ENCODE measurements around the gene GRXCR2. TPM values are rescaled to one million over a fixed set of nuclear protein-coding genes. Genes with fewer than 3 reads are reported as not detected.
A peak's percentile ranks its signal among the peaks of the same experiment; 100 is the strongest.

Gene GRXCR2
- total and polyA plus RNA-seq, 12 donors, result 0.60 to 15.1 (median 1.7) TPM; not detected in 2

DNA sequence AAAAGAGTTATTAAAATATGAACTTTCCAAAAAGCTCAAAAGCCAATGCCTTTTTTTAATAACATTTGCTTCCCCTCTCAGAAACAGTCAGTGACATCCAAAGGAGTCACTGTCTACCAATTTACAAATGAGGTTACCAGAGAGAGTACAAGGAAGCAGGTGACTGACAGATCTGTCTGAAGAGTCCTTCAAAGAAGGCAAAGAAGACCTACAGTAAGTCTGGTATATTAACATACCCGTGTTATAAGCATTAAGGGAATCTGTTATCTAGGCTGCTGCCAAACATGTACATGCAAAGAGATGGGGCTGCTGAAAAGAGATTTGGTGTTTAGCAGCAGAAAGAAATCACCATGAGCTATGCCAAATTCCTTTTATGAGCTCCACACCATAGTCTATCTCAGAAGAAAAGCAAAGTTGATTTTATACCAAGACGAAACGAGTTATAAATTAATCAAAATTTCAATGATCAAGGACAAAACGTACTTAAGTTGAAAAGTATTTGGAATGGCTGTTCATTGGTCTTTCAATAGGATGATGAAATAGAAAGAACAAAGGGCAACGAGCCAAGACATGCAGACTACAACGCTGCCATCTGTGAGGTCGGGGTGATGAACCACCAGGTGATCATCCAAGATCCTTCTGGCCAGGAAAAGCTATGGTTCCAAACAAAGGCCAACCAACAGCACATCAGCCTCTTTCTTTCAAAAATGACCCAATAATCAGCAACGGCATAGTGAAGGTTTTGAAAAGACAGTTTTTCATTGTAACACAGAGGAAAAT, 45.7 kb downstream of the GRXCR2 start:
- intact Hi-C loops (cut with DNase I), result loop anchor here in 9 of 10 donors (5.0 to 10.0 kb wide), 6 partner anchors 130 to 1622 kb away; no protein-coding TSS in a partner anchor
- ATAC-seq, result no peak
- 76% methylated on average over 8 of the region's 8 CpGs for WGBS, 2 donors

DNA sequence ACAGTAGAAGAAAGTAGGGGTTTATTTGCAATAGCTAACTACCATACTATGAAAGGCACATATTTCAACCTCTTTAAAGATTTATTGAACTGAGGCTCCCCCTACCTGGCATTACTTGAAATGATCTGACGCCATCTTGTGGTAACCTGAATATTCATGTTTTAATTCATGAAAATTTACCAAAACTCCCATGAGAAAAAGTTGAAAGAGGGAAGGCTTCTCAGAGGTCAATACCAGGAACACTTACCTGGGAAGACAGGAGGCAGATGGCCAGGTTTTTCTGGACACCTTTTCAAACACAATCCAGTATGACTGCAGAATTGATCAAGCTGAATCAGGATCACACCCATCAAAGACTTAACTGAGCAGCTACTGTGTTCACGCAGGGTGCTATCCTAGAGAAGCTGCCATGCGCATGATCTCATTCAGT, 47.0 kb downstream of the GRXCR2 start:
- TF ChIP-seq, protein P1, sequence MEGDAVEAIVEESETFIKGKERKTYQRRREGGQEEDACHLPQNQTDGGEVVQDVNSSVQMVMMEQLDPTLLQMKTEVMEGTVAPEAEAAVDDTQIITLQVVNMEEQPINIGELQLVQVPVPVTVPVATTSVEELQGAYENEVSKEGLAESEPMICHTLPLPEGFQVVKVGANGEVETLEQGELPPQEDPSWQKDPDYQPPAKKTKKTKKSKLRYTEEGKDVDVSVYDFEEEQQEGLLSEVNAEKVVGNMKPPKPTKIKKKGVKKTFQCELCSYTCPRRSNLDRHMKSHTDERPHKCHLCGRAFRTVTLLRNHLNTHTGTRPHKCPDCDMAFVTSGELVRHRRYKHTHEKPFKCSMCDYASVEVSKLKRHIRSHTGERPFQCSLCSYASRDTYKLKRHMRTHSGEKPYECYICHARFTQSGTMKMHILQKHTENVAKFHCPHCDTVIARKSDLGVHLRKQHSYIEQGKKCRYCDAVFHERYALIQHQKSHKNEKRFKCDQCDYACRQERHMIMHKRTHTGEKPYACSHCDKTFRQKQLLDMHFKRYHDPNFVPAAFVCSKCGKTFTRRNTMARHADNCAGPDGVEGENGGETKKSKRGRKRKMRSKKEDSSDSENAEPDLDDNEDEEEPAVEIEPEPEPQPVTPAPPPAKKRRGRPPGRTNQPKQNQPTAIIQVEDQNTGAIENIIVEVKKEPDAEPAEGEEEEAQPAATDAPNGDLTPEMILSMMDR (IDR thresholded peaks at IDR 0.05), result peak; percentile 29 to 91 (median 80)
- H3K36me3 ChIP-seq, result no peaks in the 10 kb centered on the region
- ATAC-seq (peak in 1 of 8 donors; percentile 41), DNase-seq (no peak)
- no peaks in the 10 kb centered on the region for H3K27me3 ChIP-seq
- H3K4me3 ChIP-seq, result no peak overlapping the region
- H3K4me1 ChIP-seq, result peaks cover 0 to 14% (median 10%) of the 10 kb centered on the region in 9 donors
- 67 to 68% methylated on average over 3 of the region's 3 CpGs for WGBS, 2 donors
- no peak overlapping the region for H3K27ac ChIP-seq
- H3K9me3 ChIP-seq, result no peaks in the 10 kb centered on the region
- intact Hi-C loops (cut with DNase I), result loop anchor here in 9 of 10 donors (5.0 to 10.0 kb wide), 6 partner anchors 128 to 1621 kb away; no protein-coding TSS in a partner anchor

More for the DNA sequence above, 45.7 kb downstream of the GRXCR2 start:
- Histone ChIP-seq H3K4me1 (peaks cover 0 to 17% (median 13%) of the 10 kb centered on the region in 9 donors), H3K4me3 (no peak overlapping the region), H3K27me3 (no peaks in the 10 kb centered on the region), H3K27ac (no peak overlapping the region), H3K36me3 (no peaks in the 10 kb centered on the region), H3K9me3 (no peaks in the 10 kb centered on the region)
- TF ChIP-seq, protein P1 (IDR thresholded peaks at IDR 0.05), result no peak
- DNase-seq, result no peak

DNA sequence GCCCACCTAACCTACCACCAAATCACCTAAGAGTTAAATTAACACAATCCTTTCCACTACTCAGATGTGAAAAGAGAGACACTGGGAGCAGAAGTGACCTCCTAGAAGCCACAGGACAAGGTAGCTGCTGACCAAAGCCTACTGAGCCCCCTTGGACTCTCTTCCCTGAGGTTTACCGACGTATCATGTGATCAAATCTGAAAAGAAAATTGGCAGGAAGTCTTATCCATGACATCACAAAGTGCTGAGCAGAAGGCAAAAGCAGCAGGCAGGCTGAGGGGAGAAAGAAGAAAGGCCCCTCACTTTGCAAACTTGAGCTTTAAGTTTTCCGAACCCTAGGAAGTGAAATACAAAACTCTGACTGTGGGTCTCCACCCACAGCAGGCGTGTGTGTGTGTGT, 48.8 kb downstream of the GRXCR2 start:
- H3K4me1 ChIP-seq, result peaks cover 0 to 4% (median 0%) of the 10 kb centered on the region in 9 donors
- H3K27ac ChIP-seq, result no peak overlapping the region
- TF ChIP-seq, protein P1 (IDR thresholded peaks at IDR 0.05), result no peak
- no peak for ATAC-seq
- no peak for DNase-seq
- H3K27me3 ChIP-seq, result no peaks in the 10 kb centered on the region
- intact Hi-C loops (cut with DNase I), result loop anchor here in 7 of 10 donors (5.0 to 10.0 kb wide), 4 partner anchors 129 to 1619 kb away; no protein-coding TSS in a partner anchor
- peaks cover 0 to 5% (median 0%) of the 10 kb centered on the region in 9 donors for H3K36me3 ChIP-seq
- WGBS, 2 donors, result 51 to 60% methylated on average over 4 of the region's 4 CpGs
- no peaks in the 10 kb centered on the region for H3K9me3 ChIP-seq
- H3K4me3 ChIP-seq, result no peak overlapping the region

DNA sequence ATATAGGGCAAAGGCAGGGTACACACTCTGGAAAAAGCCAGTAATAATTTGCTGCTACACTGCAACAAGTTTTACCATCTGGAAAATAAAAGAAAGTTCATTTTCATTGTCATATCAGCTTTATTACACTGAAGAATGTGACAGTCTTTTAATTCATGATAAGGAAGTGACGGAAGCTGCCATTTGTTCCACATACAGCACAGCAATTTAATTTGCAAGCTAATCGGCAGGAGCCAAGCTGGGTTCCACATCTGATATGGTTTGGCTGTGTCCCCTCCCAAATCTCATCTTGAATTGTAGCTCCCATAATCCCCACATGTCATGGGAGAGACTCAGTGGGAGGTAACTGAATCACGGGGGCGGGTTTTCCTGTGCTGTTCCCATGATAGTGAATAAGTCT, 54.2 kb downstream of the GRXCR2 start:
- 80% methylated on average over 4 of the region's 4 CpGs for WGBS, 2 donors
- no peak for ATAC-seq
- Histone ChIP-seq H3K4me3 (no peak overlapping the region), H3K27ac (no peak overlapping the region), H3K9me3 (no peaks in the 10 kb centered on the region), H3K36me3 (peaks cover 0 to 40% (median 0%) of the 10 kb centered on the region in 9 donors), H3K4me1 (peaks cover 0 to 4% (median 0%) of the 10 kb centered on the region in 9 donors), H3K27me3 (no peaks in the 10 kb centered on the region)
- DNase-seq, result no peak
- intact Hi-C loops (cut with DNase I), result loop anchor here in 1 of 10 donors (10.0 kb wide), 1 partner anchor 134 kb away; no protein-coding TSS in a partner anchor
- TF ChIP-seq, protein P1 (IDR thresholded peaks at IDR 0.05), result no peak

Measured in heart right ventricle (tissue), 16 donors.